ENCODE data around the gene NAP1L4.
A peak's percentile ranks its signal among the peaks of the same experiment; 100 is the strongest.

The NAP1L4 gene

GRCh38 chr11:3010004-3010403, 17.9 kb upstream of the NAP1L4 start:
- DNase-seq, result no peak

DNA sequence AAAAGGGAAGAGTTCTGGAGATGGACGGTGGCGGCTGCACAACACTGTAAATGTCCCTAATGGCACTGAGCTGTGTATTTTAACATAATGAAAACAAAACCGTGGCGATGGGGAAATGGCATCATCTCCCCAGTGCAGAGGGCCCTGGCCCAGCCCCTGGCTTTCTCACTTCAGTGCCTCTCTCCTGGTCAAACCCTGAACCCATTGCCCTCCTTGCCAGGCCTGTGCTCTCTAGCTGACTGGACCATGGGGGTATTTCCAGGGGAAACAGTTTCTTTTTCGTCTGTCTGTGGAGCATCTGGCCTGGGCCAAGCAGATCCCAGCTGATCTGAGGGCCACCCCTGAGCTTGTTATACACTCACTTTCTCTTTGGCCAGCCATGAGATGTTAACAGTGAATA, 17.4 kb upstream of the NAP1L4 start:
- DNase-seq, result no peak

DNA sequence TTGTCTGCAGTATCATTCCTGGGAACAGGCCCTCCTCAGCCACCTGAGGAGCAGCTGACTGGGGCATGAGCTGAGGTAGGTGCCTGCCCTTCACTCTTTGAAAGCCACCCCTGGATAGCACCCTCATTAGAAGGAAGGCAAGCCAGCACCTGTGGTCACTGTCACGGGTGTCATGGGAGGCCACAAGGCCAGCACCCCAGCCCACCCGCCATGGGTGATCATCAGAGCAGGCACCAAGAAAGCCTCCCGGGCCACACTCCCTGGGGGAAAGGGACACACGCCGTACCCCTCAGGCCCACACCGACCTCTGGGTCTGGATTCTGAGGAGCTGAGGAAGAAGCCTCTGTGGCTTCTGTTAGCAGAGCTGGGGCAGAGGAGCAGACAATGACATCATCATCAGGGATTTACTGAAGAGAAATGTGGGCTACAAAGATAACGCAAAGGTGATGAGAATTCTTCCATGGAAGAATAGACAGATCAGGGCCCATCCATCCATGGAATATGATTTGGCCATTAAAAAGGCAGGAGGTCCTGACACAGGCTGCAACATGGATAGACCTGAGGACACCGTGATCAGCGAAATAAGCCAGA, 16.7 kb upstream of the NAP1L4 start:
- no peak for DNase-seq

DNA sequence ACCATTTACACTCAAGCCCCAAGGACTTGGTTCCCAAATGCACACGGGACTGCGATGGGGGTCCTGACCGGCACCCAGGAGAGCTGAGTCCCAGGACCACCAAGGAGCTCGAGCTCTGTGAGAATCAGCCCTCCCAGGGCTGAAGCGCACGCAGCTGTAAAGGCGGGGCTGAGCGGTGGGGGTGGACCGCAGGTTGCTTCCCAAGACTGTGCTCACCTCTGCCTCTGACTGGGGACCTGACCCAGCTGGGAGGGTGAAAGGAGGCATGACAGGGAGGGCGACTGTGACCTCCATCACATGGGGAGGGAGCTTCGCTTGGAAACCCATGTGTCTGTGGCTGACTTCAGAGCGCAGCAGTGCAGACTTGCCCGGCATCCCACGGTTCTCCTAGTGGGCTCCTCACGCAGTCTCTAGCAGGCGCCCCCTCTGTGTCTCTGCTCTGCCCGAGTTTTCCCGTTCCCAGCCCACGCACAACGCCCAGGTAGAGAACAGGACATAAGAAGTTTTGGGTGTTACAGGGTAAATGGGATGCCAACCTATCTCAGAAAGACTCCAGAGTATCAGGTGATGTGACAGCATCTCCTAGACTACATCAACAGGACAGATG, 15.4 kb upstream of the NAP1L4 start:
- DNase-seq, result no peak

- no peak for DNase-seq
These were observed 14.6 kb upstream of the NAP1L4 start for GRCh38 chr11:3006505-3007260.

GRCh38 chr11:3004481-3004880, 12.4 kb upstream of the NAP1L4 start:
- DNase-seq, result no peak

DNA sequence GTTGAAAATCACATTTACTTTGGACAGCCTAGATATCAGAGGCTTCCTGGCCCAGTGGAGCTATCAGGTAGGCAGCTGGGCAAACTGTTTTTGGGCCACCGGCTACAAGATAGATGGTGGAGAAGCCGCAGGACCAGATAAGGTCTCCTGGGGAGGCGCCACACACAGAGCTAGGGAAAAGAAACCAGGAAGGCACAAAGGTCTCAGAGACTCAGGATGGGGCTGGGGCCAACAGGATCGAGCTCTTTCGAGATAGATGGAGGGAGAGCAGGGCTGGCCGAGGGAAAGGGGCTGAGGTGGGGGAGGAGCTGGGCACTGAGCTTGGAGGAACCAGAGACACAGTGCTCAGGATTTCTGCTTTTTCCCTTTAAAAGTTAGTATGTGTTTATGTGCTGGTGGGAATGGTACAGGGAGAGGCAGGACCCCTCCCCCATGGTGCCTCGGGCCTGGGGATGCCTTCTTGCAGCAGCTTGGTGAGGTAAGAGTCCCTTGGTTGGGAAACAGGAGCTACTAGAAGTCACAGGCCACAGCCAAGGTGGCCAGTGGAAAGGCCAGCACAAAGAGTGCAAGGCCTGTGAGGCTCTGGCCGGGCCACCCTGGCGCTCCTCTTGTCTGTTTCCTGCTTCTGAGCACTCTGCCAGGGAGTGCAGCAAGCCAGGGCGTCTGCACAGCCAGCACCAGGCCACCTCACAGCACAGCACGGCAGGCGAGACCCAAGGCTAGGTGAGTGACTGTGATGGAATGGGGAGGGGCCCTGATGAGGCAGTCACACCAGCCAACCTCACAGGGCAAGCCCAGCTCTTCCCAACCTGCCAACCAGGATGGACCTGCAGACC, 11.5 kb upstream of the NAP1L4 start:
- no peak for DNase-seq

DNA sequence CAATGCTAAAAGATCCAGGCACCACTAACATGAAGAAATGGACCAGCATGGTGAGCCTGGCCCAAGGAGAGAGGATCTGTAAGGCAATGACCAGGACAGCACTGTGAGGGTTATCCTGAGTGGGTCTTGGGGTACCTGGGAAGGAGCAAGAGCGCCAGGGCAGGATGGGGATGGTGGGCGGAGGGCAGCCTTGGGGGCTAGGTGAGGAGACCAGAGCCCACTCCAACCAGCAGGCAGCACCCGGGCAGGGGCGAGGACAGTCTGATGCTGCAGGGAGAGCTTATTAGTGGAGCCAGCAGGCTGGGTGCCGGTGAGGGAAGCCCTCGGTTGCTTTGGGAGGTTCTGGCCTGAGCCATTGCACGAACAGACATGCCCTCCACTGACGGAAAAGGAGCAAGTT, 10.7 kb upstream of the NAP1L4 start:
- DNase-seq, result no peak

GRCh38 chr11:3002351-3002861, 10.3 kb upstream of the NAP1L4 start:
- DNase-seq, result no peak

- DNase-seq, result no peak
These were observed 9.4 kb upstream of the NAP1L4 start for GRCh38 chr11:3001496-3001895.

DNA sequence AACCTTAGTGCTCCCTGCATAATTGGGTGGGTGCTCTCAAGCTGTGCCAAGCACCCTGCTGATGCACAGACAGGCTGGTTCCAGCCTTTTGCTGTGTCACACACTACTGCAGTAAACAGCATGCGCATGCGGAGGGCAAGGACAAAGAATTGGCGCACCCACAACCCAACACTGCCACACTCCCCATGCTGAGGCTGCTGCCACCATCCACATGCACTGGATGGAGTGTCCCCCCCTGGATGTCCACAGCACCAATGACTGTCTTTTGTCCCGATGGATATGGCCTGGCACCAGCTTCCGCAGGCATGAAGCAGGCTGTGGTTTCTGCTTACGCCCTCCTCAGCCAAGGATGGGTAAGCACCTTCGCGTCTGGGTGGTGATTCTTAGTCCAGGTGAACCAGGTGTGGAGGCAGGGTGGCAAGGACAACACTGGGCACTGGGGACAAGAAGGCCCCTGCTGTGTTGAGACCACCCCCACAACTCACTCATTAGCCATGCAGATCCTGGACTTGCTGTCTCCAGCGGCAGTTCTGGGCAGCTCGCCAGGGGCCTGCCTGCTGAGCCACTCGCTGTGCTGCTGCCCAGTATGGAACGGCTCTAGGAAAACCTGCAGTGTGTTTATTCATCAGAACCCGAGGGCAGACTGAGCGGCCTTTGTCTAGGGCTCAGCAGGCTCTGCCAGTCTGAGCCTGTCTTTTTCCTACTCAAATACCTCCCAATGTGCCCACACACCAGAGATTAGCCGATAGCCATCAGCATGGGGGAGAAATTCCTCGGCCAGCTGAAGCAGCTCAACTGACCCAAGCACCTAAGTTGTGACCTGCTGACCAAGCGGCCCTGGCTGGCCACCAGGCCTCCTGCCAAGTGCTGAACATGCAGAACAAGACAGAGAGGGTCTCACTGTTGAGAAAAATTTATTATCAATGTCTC, 8.2 kb upstream of the NAP1L4 start:
- peak; percentile 84 for DNase-seq

GRCh38 chr11:2999464-2999998, 7.4 kb upstream of the NAP1L4 start:
- no peak for DNase-seq

GRCh38 chr11:2998073-2998850, 6.1 kb upstream of the NAP1L4 start:
- DNase-seq, result peak; percentile 69

DNA sequence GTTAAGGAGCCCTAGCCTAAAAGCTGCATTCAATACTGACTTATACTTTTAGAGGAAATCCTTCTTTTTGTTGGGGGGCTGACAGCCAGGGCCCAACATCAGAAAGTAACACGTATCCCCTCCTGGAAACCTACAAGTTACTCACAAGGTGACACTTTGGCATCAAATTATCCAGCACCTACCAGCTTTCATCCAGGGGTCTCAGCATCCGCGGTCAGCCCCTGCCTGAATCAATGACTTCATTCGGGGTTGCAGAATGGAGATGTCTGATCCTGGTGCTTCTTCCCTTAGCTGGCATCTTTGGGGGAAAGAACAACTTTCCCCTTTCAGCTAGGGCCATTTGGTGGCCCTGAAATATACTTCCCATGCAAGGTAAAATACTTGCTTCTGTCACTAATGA, 5.3 kb upstream of the NAP1L4 start:
- DNase-seq, result no peak

GRCh38 chr11:2996976-2997375, 4.8 kb upstream of the NAP1L4 start:
- no peak for DNase-seq

GRCh38 chr11:2995893-2996554, 3.9 kb upstream of the NAP1L4 start:
- DNase-seq, result no peak

DNA sequence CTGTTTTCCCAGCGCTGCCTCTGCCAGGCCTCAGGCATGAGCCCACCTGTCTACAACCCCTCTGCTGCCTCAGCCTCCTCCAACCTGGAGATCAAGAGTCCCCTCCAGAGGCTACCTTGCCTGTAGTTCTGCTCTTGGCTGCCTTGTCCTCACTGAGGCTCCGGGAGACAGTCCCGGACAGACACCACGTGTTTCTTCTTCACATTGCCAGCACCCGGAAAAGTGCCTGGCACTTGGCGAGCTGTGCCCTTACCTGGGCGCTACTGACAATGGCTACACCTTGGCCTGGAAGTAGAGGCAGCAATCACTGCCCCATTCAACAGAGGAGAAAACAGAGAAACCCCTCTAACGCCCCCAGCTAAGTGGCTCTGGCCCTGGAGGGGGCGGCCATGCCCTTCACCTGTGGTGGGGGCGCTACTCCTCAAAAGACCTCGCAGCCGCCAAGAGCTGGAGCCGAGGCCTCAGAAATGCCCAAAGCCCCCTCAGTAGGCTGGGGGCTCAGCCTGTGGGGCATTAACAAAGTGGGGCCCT, 3.0 kb upstream of the NAP1L4 start:
- no peak for DNase-seq

- no peak for DNase-seq
These were observed 2.2 kb upstream of the NAP1L4 start for GRCh38 chr11:2994336-2994730.

- no peak for DNase-seq
These were observed 832 bp upstream of the NAP1L4 start for GRCh38 chr11:2992997-2993325.
